Stimulated activated CD4-positive, alpha-beta T cell treated with anti-CD3 and anti-CD28 coated beads, Interleukin-12 subunit alpha, Interleukin-12 subunit beta, amount 100 ng/mL, for 48 hours (primary cell): ENCODE results near the gene COL5A3.
"Not testable (repeated sequence)": the region's sequence is repeated elsewhere in the genome, so short reads cannot be mapped to it uniquely, and the experiment has no call there.

Experiments
- DNase-seq, 3 donors: peaks; one replicate each; pipeline ENCODE4 v3.0.0-alpha.2; 2020; ENCODE audit warnings: low read depth in 2 of 3, low spot score in 1 of 3

Gene COL5A3

DNA sequence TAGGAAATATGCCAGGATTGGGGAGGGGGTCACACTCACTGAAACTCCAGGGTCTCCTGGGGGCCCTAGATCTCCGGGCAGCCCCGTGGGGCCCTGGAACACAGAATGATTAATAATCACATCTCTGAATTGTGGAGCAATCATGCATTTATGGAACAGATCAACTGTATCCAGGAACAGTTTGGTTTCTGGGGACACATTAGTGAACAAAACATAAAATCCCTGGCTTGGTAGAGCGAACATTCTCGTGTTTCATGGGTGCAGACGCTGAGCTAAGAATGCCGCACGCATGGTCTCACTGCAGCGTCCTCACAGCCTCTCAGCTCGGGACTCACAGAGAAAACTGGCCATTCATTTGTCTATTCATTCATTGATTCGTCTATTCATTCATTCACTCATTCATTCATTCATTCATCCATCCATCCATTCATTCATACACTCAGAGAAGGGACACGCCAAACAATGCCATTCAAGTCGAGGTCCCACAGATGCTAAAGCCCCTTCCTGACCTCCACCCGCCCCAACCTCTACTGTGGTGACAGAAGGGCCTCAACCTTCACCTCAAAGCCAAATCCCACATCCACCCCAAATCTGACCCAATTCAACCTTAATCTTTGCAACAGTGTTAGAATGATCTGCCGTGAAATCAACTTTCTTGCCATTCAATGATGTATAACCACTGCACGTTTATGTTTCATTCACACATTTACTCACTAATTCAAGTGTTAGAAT is 39.0 kb downstream of the COL5A3 start:
- no peak for DNase-seq

- DNase-seq: no peak
Measured at GRCh38 chr19:9970481-9970880, 39.8 kb downstream of the COL5A3 start.

DNA sequence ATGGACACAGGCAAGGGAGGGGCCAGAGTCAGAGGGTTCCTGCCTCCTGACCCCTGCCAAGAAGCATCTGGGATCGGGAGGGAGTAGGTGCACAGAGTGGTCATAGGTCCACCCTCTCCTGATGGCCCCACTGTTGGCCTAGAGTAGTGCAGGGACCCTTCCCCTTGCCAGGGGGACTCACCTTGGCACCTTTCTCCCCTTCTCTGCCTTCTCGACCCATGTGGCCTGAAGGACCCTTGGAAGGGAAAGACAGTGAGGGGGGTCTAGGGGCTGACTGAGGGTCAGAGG is 40.7 kb downstream of the COL5A3 start:
- DNase-seq: no peak

DNA sequence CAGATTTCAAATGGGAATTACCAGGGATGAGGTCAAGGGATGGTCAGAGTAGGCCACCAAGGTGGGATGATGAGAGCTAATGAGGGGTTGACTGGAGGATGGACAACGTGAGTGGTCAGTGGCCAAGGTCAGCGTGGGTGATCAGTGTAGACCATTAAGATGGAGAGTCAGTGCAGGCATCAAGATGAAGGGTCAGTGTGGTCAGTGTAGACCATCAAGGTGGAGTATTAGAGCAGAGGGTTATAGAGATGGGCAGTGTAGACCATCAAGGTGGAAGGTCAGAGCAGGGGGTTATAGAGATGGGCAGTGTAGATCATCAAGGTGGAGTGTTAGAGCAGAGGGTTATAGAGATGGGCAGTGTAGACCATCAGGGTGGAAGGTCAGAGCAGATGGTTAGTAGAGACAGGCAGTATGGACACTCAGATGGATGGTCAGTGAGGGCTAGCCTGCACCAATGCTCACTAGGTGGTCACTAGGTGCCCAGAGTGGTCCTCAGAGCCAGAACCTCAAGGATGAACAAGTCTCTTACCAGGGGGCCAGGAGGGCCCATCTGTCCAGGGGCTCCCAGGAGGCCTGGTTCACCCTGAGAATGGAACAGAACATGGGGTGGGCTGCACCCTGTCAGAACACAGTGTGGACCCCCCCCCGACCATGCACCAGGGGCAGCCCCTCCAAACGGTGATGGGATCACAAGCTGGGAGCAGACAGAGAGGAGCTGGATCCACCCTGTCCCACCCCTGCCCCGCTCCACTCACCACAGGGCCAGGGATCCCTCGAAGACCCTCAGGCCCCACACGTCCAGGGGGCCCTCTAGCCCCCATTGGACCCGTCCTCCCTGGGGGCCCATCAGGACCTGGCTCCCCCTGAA is 41.2 kb downstream of the COL5A3 start:
- no peak for DNase-seq

DNA sequence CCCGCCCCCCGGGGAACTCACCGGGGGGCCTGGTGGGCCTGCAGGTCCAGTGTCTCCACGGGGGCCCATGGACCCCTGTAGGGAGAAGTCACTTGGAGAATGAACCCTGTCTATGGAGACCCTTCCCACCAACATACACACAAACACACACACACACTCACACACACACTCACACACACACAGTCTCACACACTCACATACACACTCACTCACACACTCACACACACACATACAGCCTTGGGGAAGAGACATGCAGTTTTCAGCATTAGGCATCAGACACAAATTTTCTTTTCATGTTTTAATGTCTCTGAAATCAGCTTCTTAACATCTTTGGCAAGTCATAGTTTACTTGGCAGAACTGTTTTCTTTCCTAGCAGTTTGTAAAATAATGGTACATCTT is 43.0 kb downstream of the COL5A3 start:
- DNase-seq: no peak

- no peak for DNase-seq
Measured at GRCh38 chr19:9966448-9966847, 43.9 kb downstream of the COL5A3 start.

- no peak for DNase-seq
Measured at GRCh38 chr19:9966024-9966423, 44.3 kb downstream of the COL5A3 start.

- no peak for DNase-seq
Measured at GRCh38 chr19:9962623-9963290, 47.5 kb downstream of the COL5A3 start.

GRCh38 chr19:9961103-9961502 is 49.2 kb downstream of the COL5A3 start:
- DNase-seq: no peak

DNA sequence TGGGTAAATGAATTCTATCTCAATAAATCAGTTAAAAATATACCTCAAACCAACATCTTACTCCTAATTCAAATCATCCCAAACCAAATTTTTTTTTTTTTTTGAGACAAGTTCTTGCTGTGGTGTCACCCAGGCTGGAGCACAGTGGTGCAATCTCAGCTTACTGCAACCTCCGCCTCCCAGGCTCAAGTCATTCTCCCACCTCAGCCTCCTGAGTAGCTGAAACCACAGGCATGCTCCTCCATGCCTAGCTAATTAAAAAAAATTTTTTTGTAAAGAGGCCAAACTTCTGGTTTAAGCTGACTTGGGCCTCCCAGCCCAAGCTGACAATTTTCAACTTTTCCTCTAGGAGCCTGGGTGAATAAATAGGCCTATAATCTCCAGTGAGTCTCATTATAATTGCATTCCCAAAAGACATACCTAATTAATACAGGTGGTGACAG is 51.9 kb downstream of the COL5A3 start:
- no peak for DNase-seq

- DNase-seq: no peak
Measured at GRCh38 chr19:9956956-9957355, 53.3 kb downstream of the COL5A3 start.

GRCh38 chr19:9953802-9954542 is 56.3 kb downstream of the COL5A3 start:
- DNase-seq: no peak

GRCh38 chr19:9952276-9952675 is 58.0 kb downstream of the COL5A3 start:
- no peak for DNase-seq

DNA sequence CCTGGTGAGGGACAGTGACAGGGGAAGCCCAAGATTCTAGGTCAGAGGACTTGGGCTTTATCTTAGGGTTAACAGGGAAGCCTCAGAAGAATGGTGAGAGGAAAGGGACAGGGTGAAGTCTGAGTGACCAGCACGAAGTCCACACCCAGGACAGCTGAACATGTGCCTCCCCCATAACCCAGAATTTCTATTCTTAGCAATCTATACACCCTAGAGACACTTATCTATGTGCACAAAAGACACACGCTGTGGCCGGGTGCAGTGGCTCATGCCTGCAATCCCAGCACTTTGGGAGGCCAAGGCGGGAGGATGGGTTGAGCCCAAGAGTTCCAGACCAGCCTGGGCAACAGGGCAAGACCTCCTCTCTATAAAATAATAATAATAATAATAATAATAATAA is 62.9 kb downstream of the COL5A3 start:
- no peak for DNase-seq

DNA sequence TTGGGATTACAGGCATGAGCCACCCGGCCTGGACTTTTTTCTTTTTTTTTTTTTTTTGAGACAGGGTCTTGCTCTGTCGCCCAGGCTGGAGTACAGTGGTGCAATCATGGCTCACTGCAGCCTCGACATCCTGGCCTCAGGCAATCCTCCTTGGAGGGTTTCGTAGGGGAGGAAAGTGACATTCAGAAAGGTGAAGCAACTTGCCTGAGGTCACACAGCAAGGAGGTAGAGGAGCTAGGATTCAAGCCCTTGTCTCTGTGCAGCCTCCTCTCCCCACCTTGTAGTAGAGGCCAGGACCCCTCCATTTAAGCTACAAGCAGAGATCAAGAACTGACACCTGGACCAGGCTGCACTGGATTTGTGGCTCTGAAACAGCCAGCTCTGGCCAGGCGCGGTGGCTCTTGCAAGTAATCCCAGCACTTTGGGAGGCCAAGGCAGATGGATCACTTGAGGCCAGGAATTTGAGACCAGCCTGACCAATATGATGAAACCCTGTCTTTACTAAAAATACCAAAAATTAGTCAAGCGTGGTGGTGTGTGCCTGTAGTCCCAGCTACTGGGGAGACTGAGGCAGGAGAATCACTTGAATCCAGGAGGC is 63.7 kb downstream of the COL5A3 start:
- not testable (repeated sequence) for DNase-seq

DNA sequence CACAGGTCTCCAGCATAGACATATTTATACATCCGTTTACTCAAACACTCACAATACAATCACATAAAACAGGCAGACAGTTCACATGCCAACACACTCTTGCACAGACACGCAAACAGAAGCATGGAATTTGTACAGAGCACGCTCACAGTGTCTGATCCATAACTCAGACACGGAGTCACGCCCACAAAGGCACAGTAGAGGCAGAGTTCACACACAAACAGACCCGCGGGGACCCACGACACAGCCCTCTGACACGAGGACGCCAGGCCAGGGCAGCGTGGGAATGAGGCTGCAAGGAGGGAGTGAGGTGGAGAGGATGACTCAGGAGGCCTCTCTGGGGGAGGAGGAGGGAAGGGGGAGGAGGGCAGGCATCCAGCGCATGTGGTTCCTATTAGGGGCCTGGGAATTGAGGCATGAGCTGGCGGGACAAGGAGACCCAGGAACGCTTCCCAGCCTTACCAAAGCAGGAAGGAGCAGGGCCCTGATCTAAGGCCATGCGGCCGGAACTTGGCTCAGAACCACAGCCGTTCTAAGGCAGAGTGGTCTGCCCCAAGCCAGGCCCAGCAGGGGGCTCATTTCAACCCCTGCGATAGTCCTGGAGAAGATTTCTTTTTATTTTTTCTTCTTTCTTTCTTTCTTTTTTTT is 64.9 kb downstream of the COL5A3 start:
- no peak for DNase-seq

DNA sequence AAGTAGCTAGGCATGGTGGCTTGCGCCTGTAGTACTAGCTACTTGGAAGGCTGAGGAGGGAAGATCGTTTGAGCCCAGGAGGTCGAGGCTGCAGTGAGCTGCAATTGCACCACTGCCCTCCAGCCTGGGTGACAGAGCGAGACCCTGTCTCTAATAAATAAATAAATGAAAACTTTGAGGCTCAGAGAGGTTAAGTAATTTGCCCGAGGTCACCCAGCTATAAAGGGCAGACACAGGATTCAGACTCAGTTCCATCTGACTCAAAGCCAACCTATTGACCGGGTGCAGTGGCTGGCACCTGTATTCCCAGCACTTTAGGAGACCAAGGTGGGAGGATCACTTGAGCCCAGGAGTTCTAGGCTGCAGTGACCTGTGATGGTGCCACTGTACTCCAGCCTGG is 66.6 kb downstream of the COL5A3 start:
- DNase-seq: no peak

DNA sequence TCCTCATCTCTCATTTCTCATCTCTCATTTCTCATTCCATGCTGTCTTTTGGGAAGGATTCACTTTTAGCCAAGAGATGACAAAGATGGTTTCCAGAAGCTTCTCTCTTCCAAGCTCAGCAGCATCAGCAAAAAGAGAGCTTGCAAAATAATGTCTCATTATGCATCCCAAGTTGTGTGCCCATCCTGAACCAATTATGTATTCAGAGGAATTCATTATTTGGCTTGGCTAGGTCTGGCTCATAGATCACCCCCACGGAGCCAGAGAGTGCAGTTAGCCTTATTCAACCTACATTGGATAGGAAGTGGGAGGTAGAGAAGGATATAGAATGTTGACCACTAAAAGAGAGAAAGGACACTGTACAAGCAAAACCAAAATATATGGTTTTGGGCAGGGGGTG is 68.6 kb downstream of the COL5A3 start:
- DNase-seq: no peak

GRCh38 chr19:9941231-9941630 is 69.1 kb downstream of the COL5A3 start:
- no peak for DNase-seq

DNA sequence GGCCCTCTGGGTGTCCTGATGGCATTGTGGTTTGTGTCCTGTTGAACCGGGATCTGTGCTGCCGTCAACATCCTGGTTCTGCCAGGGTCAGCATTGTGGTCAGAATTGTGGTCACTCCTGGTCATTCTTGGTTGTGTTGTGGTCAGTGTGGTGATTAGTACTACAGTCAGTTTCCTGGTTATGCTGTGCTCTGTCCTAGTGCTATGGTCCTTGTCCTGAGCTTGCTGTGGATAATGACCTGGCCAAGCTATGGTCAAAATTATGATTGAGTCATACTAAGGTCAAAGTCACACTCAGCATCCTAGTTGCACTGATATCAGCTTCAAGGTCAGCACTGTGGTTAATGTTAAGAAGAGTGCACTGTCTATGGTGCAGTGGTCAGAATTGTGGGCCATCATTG is 69.5 kb downstream of the COL5A3 start:
- no peak for DNase-seq
